Astrocyte of the cerebellum (primary cell): Measurements from ENCODE around the gene SATL1.
A peak's percentile ranks its signal among the peaks of the same experiment; 100 is the strongest.
"Not testable (repeated sequence)": the region's sequence is repeated elsewhere in the genome, so short reads cannot be mapped to it uniquely, and the experiment has no call there.

Source experiments
- DNase-seq: peaks from one replicate; pipeline ENCODE4 v3.0.0-alpha.2; 2011; ENCODE audit warnings: low read depth
- H3K4me3 ChIP-seq: 2 replicates; pipeline ENCODE4 v1.5.1; 2011; ENCODE audit warnings: mild to moderate bottlenecking, low read depth, low read length, moderate library complexity
- CTCF ChIP-seq: IDR thresholded peaks from 2 replicates; pipeline ENCODE4 v1.5.1; 2012; ENCODE audit warnings: low read length, low read depth, moderate library complexity, mild to moderate bottlenecking; ENCODE audit errors: missing control alignments
- in situ Hi-C: cut with HindIII; loops from 2 replicates; pipeline ENCODE4 v1.10.0; 2017; ENCODE audit warnings: low sequenced_read_pairs

SATL1 gene, protein sequence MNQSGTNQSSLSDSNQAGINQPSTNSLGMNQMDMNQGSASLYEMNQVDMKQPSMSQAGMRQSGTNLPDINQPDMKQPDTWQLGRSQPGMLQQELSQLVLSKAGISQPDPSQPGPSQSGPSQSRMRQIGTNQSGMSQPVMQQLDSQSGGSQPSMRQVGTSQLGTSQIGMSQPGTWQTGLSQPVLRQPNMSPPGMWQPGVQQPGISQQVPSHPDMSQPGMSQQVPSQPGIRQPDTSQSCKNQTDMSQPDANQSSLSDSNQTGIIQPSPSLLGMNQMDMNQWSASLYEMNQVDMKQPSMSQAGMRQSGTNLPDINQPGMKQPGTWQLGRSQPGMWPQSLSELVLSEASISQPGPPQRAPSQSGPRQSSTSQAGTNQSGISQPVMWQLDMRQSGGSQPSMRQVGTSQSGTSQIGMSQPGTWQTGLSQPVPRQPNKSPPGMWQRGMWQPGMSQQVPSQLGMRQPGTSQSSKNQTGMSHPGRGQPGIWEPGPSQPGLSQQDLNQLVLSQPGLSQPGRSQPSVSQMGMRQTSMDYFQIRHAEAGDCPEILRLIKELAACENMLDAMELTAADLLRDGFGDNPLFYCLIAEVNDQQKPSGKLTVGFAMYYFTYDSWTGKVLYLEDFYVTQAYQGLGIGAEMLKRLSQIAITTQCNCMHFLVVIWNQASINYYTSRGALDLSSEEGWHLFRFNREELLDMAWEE

DNA sequence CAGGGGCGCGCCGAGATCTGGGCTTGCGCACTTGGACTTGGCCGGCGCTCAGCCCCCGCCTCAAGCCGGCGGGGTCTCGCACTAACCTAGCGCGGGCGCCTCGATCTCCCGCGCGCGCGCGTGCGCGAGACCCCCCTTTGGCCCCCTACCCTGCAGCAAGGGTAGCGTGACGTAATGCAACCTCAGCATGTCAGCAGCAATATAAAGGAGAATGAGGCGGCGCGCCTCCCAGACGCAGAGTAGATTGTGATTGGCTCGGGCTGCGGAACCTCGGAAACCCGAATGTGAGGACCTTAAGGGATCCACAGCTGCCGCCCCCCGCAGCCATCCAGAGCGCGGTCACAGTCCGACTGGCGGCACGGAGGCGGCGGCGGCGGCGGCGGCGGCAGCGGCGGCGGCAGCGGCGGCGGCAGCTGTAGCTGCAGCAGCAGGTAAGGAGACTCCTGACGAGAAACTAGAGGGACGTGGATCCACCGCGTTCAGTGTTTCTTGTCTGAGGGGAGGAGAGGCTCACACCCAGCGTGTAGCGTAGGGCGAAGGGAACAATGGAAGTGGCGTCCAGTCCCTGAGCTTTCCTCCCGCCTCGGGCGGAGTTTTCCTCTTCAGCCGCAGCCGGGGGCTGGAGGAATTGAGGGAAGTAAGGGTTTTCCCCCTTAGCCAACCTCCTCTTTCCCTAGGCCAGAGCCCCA is at the start of gene SATL1, which contains the start of gene ZNF711:
Gene SATL1 (minus strand): TSS at position 19 of the 689 bp plus-strand sequence. CDS start 134,811 bp downstream, outside the sequence.
Gene ZNF711 (plus strand): TSS at position 231 of the 689 bp plus-strand sequence. CDS start 3,582 bp downstream, outside the sequence.
- peak; percentile 54 for DNase-seq
- TF ChIP-seq CTCF: no peak
- peak within 1 kb of the TSS; percentile 72 for H3K4me3 ChIP-seq
- in situ Hi-C loops: no loop called here

GRCh38 chrX:85288992-85289723 is 45.6 kb upstream of the SATL1 start:
- in situ Hi-C loops: no loop called here
- DNase-seq: no peak
- no peak overlapping the region for H3K4me3 ChIP-seq
- no peak for TF ChIP-seq CTCF

GRCh38 chrX:85285286-85285685 is 41.7 kb upstream of the SATL1 start:
- DNase-seq, H3K4me3 ChIP-seq, in situ Hi-C loops: not testable (repeated sequence)

DNA sequence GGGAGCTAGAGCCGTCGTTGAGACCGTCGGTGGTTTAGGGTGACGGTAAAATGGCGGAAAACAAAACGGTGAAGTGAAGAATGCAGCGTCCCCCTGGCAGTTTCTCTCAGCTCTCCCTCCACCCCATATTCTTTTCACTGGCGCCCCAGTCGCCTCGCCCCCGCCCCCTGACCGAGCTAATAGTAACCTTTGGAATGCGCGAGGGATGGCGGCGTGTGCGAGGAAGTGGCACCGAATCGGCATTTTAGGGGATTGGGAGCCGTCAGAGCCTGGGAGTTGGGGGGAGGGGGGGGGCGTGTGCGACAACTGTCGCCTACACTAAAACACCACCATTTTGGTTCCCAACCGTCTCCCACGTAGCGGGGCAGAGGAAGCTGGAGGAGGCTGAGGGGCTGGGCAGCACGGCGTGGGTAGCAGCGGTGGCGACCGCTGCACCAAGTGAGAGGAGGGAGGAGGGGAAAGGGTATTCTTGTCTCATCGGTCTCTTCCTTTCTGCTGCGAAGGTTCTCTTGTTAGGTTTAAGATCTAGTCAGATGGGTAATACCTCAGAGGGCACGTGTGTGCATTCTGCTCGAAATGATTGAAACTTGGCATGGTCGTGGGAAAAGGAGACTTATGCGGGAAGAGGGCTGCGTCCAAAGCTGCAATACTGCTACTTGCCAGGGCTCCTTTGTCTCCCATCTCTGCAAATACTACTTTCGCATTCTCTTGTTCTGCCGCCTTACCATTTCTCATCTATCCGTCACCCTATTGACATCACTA is 1.1 kb upstream of the SATL1 start:
- in situ Hi-C loops: no loop called here
- peak overlapping the region; percentile 72 for H3K4me3 ChIP-seq
- no peak for DNase-seq

GRCh38 chrX:85243155-85243554 is 424 bp downstream of the SATL1 start:
- H3K4me3 ChIP-seq: peak overlapping the region; percentile 72
- no peak for DNase-seq
- in situ Hi-C loops: no loop called here
- TF ChIP-seq CTCF: no peak

More for the DNA sequence above, 1.1 kb upstream of the SATL1 start:
- TF ChIP-seq CTCF: no peak

DNA sequence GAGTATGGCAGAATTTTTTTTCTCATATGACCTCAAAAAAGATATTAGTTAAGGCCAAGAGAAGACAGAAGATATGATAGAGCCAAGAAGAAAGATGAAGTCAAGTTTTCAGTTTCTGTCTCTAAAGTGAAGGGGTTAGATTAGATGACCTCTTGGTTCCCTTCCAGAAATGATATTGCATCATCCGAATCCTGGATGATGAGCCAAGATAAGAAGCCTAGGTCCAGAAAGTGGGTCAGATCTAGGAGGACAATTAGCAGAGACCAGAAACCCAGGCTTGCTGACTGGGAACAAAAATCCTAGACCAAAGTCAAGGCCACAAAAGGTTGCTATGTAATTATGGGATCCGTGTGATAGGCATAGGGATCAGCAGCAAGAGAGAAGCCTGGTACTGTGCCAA is 20.2 kb downstream of the SATL1 start:
- no peak for TF ChIP-seq CTCF
- in situ Hi-C loops: no loop called here
- no peak for DNase-seq
- no peak overlapping the region for H3K4me3 ChIP-seq
